SK-N-SH treated with all-trans-retinoic acid at 6 μM for 48 hours (cell line): Measurements from ENCODE around the gene SCARB2.

Experiments used
- ATAC-seq: fragments of 200-7000 bp; cut with Tn5 transposase; 3 replicates; pipeline ENCODE4 v1.9.1; 2020; ENCODE audit warnings: mild to moderate bottlenecking, moderate library complexity
- ARNTL ChIP-seq: fragments of 450-650 bp; formaldehyde crosslinking; IDR thresholded peaks from 2 replicates; pipeline ENCODE4 v1.5.0; 2020; ENCODE audit warnings: low read depth, mild to moderate bottlenecking, moderate library complexity, borderline replicate concordance
- CSDC2 ChIP-seq: fragments of 250-450 bp; sonication (Bioruptor Pico); IDR thresholded peaks from 2 replicates; pipeline ENCODE4 v1.5.0; 2020; ENCODE audit warnings: mild to moderate bottlenecking, moderate library complexity
- ESRRG ChIP-seq: fragments of 250-450 bp; sonication (Bioruptor Pico); IDR thresholded peaks from 2 replicates; pipeline ENCODE4 v1.6.1; 2021; ENCODE audit warnings: mild to moderate bottlenecking
- GLIS3 ChIP-seq: fragments of 250-450 bp; sonication (Bioruptor Pico); IDR thresholded peaks from 2 replicates; pipeline ENCODE4 v1.5.0; 2020; ENCODE audit warnings: mild to moderate bottlenecking, moderate library complexity
- ISL1 ChIP-seq: fragments of 250-450 bp; sonication (Bioruptor Pico); IDR thresholded peaks from 2 replicates; pipeline ENCODE4 v2.1.2; 2022; ENCODE audit warnings: mild to moderate bottlenecking, moderate library complexity
- OSR1 ChIP-seq: fragments of 250-450 bp; sonication (Bioruptor Pico); IDR thresholded peaks from 2 replicates; pipeline ENCODE4 v1.8.0; 2022; ENCODE audit warnings: moderate library complexity, mild to moderate bottlenecking, inconsistent platforms
- PPARA ChIP-seq: fragments of 250-450 bp; sonication (Bioruptor Pico); IDR thresholded peaks from 2 replicates; pipeline ENCODE4 v1.5.0; 2020; ENCODE audit warnings: mild to moderate bottlenecking, borderline replicate concordance
- RARB ChIP-seq: fragments of 250-450 bp; sonication (Bioruptor Pico); IDR thresholded peaks from 2 replicates; pipeline ENCODE4 v1.8.0; 2021; ENCODE audit warnings: mild to moderate bottlenecking, moderate library complexity
- SNAI2 ChIP-seq: fragments of 250-450 bp; sonication (Bioruptor Pico); IDR thresholded peaks from 2 replicates; pipeline ENCODE4 v1.5.0; 2020; ENCODE audit warnings: mild to moderate bottlenecking, moderate library complexity
- TCF4 ChIP-seq: fragments of 250-450 bp; sonication (Bioruptor Pico); IDR thresholded peaks from 2 replicates; pipeline ENCODE4 v1.8.0; 2021; ENCODE audit warnings: mild to moderate bottlenecking, moderate library complexity, borderline replicate concordance
- TOX ChIP-seq: fragments of 250-450 bp; sonication (Bioruptor Pico); IDR thresholded peaks from 2 replicates; pipeline ENCODE4 v1.8.0; 2021; ENCODE audit warnings: mild to moderate bottlenecking, moderate library complexity, borderline replicate concordance
- ZC3H10 ChIP-seq: fragments of 250-450 bp; sonication (Bioruptor Pico); IDR thresholded peaks from 2 replicates; pipeline ENCODE4 v1.5.1; 2021; ENCODE audit warnings: mild to moderate bottlenecking, moderate library complexity
- ZFP3 ChIP-seq: fragments of 250-450 bp; sonication (Bioruptor Pico); IDR thresholded peaks from 2 replicates; pipeline ENCODE4 v1.5.0; 2020; ENCODE audit warnings: mild to moderate bottlenecking, moderate library complexity
- ZFP30 ChIP-seq: fragments of 450-650 bp; formaldehyde crosslinking; IDR thresholded peaks from 2 replicates; pipeline ENCODE4 v1.5.0; 2022; ENCODE audit warnings: mild to moderate bottlenecking, moderate library complexity
- ZNF565 ChIP-seq: fragments of 450-650 bp; formaldehyde crosslinking; conservative IDR thresholded peaks from 2 replicates; pipeline ENCODE4 v1.5.0; 2020; ENCODE audit warnings: low read depth, mild to moderate bottlenecking, moderate library complexity
- TF ChIP-seq, protein P1 (sequence below): fragments of 250-450 bp; sonication (Bioruptor Pico); IDR thresholded peaks from 2 replicates; pipeline ENCODE4 v1.8.0; 2021; ENCODE audit warnings: low read depth, mild to moderate bottlenecking, moderate library complexity, borderline replicate concordance
- TF ChIP-seq, protein P2 (sequence below): fragments of 250-450 bp; sonication (Bioruptor Pico); IDR thresholded peaks from 2 replicates; pipeline ENCODE4 v1.5.0; 2020; ENCODE audit warnings: mild to moderate bottlenecking, moderate library complexity
- TF ChIP-seq, protein P3 (sequence below): fragments of 250-450 bp; sonication (Bioruptor Pico); IDR thresholded peaks from 2 replicates; pipeline ENCODE4 v1.5.1; 2020; ENCODE audit warnings: low read depth, mild to moderate bottlenecking, moderate library complexity

Gene SCARB2

DNA sequence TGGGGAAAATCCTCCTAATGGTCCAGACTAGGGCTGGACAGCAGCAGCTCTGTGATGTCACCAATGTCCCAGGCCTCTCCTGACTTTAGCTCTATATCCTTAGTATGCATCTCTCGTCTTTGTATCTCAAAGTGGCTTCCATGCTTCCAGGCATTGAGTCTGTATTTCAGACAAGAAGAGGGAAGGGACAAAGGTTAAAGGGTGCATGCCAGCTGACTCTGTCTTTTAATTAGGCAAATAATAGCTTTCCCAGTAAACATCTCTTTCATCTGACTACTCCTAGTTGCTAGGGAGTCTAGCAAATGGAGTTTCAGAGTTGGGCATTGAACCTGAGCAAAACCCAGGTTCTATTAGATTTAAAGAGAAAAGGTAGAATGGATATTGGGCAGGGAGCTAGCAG is 43.3 kb upstream of the SCARB2 start (continued):
- TF ChIP-seq, protein P1, sequence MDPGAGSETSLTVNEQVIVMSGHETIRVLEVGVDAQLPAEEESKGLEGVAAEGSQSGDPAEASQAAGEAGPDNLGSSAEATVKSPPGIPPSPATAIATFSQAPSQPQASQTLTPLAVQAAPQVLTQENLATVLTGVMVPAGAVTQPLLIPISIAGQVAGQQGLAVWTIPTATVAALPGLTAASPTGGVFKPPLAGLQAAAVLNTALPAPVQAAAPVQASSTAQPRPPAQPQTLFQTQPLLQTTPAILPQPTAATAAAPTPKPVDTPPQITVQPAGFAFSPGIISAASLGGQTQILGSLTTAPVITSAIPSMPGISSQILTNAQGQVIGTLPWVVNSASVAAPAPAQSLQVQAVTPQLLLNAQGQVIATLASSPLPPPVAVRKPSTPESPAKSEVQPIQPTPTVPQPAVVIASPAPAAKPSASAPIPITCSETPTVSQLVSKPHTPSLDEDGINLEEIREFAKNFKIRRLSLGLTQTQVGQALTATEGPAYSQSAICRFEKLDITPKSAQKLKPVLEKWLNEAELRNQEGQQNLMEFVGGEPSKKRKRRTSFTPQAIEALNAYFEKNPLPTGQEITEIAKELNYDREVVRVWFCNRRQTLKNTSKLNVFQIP (CRISPR knock-in tag), result no peak
- TF ChIP-seq OSR1 (CRISPR knock-in tag) (no peak), ISL1 (no peak), PPARA (CRISPR knock-in tag) (no peak), ZFP30 (CRISPR knock-in tag) (no peak)
- TF ChIP-seq, protein P2, sequence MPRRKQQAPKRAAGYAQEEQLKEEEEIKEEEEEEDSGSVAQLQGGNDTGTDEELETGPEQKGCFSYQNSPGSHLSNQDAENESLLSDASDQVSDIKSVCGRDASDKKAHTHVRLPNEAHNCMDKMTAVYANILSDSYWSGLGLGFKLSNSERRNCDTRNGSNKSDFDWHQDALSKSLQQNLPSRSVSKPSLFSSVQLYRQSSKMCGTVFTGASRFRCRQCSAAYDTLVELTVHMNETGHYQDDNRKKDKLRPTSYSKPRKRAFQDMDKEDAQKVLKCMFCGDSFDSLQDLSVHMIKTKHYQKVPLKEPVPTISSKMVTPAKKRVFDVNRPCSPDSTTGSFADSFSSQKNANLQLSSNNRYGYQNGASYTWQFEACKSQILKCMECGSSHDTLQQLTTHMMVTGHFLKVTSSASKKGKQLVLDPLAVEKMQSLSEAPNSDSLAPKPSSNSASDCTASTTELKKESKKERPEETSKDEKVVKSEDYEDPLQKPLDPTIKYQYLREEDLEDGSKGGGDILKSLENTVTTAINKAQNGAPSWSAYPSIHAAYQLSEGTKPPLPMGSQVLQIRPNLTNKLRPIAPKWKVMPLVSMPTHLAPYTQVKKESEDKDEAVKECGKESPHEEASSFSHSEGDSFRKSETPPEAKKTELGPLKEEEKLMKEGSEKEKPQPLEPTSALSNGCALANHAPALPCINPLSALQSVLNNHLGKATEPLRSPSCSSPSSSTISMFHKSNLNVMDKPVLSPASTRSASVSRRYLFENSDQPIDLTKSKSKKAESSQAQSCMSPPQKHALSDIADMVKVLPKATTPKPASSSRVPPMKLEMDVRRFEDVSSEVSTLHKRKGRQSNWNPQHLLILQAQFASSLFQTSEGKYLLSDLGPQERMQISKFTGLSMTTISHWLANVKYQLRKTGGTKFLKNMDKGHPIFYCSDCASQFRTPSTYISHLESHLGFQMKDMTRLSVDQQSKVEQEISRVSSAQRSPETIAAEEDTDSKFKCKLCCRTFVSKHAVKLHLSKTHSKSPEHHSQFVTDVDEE (CRISPR knock-in tag), result no peak

DNA sequence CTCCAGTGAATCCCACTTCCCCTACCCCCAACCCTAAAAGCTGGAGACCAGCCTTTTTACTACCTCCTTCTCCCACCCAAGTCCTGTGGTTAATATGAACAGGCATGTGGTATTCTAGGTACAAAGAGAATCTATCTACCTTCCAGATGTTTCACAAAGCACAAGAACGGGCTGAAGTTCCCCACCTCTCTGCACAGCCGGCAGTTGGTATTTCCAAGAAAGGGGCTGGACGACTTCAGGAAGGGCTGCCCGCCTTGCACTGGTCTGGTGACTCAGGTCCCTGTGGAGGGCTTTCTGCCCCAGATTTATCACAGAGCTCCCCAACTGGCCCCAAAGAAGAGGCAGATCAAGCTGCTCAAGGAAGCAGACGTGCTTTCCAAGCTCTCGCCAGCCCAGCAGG is 42.4 kb upstream of the SCARB2 start:
- TF ChIP-seq CSDC2 (CRISPR knock-in tag) (no peak), ARNTL (CRISPR knock-in tag) (no peak), ZC3H10 (no peak), RARB (CRISPR knock-in tag) (no peak), OSR1 (CRISPR knock-in tag) (no peak), ZFP30 (CRISPR knock-in tag) (no peak), SNAI2 (CRISPR knock-in tag) (no peak), ISL1 (no peak), TOX (CRISPR knock-in tag) (no peak), PPARA (CRISPR knock-in tag) (no peak), TCF4 (CRISPR knock-in tag) (no peak), GLIS3 (CRISPR knock-in tag) (no peak), ZNF565 (no peak), ESRRG (no peak), ZFP3 (CRISPR knock-in tag) (no peak)
- TF ChIP-seq, protein P3, sequence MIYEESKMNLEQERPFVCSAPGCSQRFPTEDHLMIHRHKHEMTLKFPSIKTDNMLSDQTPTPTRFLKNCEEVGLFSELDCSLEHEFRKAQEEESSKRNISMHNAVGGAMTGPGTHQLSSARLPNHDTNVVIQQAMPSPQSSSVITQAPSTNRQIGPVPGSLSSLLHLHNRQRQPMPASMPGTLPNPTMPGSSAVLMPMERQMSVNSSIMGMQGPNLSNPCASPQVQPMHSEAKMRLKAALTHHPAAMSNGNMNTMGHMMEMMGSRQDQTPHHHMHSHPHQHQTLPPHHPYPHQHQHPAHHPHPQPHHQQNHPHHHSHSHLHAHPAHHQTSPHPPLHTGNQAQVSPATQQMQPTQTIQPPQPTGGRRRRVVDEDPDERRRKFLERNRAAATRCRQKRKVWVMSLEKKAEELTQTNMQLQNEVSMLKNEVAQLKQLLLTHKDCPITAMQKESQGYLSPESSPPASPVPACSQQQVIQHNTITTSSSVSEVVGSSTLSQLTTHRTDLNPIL, result no peak
- TF ChIP-seq, protein P1 (CRISPR knock-in tag), result no peak
- TF ChIP-seq, protein P2 (CRISPR knock-in tag), result no peak
- ATAC-seq, result no peak

DNA sequence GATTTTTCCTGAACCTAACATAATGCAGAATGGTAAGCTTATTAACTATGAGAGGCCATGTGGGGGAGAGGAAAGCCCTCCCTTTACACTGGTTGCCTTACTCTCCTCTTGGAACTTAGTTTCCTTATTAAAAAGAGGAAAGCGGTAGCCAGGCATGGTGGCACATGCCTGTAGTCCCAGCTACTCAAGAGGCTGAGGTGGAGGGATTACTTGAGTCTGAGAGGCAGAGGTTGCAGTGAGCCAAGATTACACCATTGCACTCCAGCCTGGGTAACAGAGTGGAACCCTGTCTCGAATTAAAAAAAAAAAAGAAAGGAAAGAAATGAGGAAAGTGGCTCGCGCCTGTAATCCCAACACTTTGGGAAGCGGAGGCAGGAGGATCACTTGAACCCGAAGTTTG is 39.9 kb upstream of the SCARB2 start:
- TF ChIP-seq, protein P2 (CRISPR knock-in tag), result no peak
- no peak for ATAC-seq
